Fibroblast of lung (primary cell): ENCODE measurements around the gene ANO1.

Experiments used
- CTCF ChIP-seq, 2 donors: IDR thresholded peaks in 1 of 2; conservative IDR thresholded peaks in 1 of 2; 1 replicate in 1 of 2; 2 replicates in 1 of 2; pipeline ENCODE4 v1.5.1; 2011 to 2012; ENCODE audit warnings: low read length in 2 of 2, control low read depth in 1 of 2, inconsistent platforms in 1 of 2, low read depth in 1 of 2, mild to moderate bottlenecking in 1 of 2
- EZH2 ChIP-seq: IDR thresholded peaks from 2 replicates; pipeline ENCODE4 v1.5.1; 2012; ENCODE audit warnings: low read length, control low read depth, mild to moderate bottlenecking; ENCODE audit errors: missing control alignments

- TF ChIP-seq CTCF (conservative IDR thresholded peaks at IDR 0.05 in 1 of 2, IDR thresholded peaks at IDR 0.05 in 1 of 2; ENCODE audit: low read depth in 1 of 2, low read length in 2 of 2) (no peak), EZH2 (no peak)
Observed at GRCh38 chr11:70098936-70099335, 20.8 kb downstream of the ANO1 start.
